Urinary bladder (tissue), 4 donors: ENCODE measurements around the gene HOXD11. TPM values are rescaled to one million over a fixed set of nuclear protein-coding genes. Genes with fewer than 3 reads are reported as not detected.

Experiments used
- DNase-seq: peaks from one replicate; pipeline ENCODE4 v3.0.0-alpha.2; 2015; ENCODE audit errors: extremely low spot score
- H3K27ac ChIP-seq: one replicate; pipeline ENCODE4 v1.5.1; 2013; ENCODE audit warnings: low read depth, mild to moderate bottlenecking, moderate library complexity
- H3K36me3 ChIP-seq: one replicate; pipeline ENCODE4 v1.6.1; 2013; ENCODE audit warnings: mild to moderate bottlenecking, moderate library complexity; ENCODE audit not compliant: insufficient read depth
- H3K4me1 ChIP-seq: one replicate; pipeline ENCODE4 v1.6.1; 2013; ENCODE audit warnings: mild to moderate bottlenecking, moderate library complexity; ENCODE audit not compliant: insufficient read depth
- H3K4me3 ChIP-seq: one replicate; pipeline ENCODE4 v1.5.1; 2013; ENCODE audit warnings: low read depth, low read length
- WGBS: extraction: QIAGEN DNeasy Blood & Tissue Kit; methylation state at CpG from one replicate; pipeline ENCODE4 v1.1.7; 2013; 5-methylcytosine and 5-hydroxymethylcytosine counted together
- polyA plus RNA-seq: library from polyadenylated mRNA; stranded (reverse); fragments of 200-250 nt; gene quantifications from one replicate; pipeline ENCODE4 v1.2.3, GENCODE V29; 2013
- total RNA-seq: library from RNA; depleted of rRNA; stranded (reverse); fragments of >200 nt; gene quantifications from one replicate; pipeline ENCODE4 v1.2.3, GENCODE V29; 2014
- donor health status: healthy with polysubstance abuse.
- donor health status: healthy.

HOXD11 gene
- total and polyA plus RNA-seq, 2 donors: 3.3 to 6.0 TPM

DNA sequence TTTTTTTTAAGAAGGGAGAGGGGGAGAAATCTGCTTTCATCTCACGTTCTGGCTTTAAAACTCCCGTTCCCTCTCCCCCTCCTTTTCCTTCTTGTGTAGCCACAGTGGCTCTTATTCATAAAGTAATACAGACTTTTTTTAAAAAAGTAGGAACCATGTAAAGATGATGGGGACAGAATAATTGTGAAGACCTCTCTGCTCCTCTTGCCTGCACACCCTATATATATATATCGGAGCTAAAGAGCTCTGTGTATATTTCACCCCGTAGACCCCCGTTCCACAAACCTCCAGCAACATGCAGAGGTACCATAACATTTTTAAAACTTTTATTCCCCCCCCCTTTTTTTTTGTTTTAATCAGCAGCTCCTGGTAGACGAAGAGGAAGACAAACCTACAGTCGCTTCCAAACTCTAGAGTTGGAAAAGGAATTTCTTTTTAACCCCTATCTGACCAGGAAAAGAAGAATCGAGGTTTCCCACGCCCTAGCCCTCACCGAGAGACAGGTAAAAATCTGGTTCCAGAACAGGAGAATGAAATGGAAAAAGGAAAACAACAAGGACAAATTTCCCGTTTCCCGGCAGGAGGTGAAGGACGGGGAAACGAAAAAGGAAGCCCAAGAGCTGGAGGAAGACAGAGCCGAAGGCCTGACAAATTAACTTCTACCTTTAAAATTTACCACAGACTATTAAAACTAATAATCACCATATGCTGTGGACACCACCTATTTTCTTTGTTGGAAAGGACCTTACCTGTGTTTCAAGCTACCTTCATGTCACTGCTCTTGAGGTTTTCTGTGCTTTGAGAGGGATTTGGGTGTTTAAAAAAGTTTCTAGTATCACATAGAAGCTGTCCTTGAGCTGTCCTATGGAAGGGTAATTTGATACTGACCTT lies 24.1 kb downstream of the HOXD11 start:
- no peak for DNase-seq
- Histone ChIP-seq H3K27ac (peak overlapping the region; percentile 45), H3K36me3 (no peaks in the 10 kb centered on the region), H3K4me3 (peak overlapping the region; percentile 59), H3K4me1 (peaks cover 6% of the 10 kb centered on the region)
- 32% methylated on average over 15 of the region's 15 CpGs for WGBS

DNA sequence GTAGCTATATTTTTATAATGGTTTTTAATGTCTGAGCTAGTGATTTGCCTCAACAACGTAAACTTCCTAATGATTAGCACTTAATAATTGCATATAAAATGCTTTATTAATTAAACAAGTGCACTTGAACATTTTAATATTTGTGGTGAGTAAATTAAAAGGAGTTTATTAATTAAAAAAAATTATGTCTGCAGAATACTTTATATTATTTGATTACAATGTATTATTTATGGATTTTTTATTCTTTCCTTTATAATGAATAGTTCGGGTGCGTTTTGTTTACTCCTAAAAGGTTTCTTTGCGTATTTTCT lies 24.7 kb downstream of the HOXD11 start:
- no peaks in the 10 kb centered on the region for H3K36me3 ChIP-seq
- H3K4me3 ChIP-seq: peak overlapping the region; percentile 1
- no peak for DNase-seq
- H3K4me1 ChIP-seq: peaks cover 6% of the 10 kb centered on the region
- 43% methylated on average over 4 of the region's 4 CpGs for WGBS
- H3K27ac ChIP-seq: no peak overlapping the region

- Histone ChIP-seq H3K4me3 (peak overlapping the region; percentile 9), H3K4me1 (peaks cover 6% of the 10 kb centered on the region), H3K36me3 (no peaks in the 10 kb centered on the region), H3K27ac (no peak overlapping the region)
- DNase-seq: no peak
- WGBS: 33% methylated on average over 33 of the region's 33 CpGs
Measured at GRCh38 chr2:176132205-176133171, 25.4 kb downstream of the HOXD11 start.

DNA sequence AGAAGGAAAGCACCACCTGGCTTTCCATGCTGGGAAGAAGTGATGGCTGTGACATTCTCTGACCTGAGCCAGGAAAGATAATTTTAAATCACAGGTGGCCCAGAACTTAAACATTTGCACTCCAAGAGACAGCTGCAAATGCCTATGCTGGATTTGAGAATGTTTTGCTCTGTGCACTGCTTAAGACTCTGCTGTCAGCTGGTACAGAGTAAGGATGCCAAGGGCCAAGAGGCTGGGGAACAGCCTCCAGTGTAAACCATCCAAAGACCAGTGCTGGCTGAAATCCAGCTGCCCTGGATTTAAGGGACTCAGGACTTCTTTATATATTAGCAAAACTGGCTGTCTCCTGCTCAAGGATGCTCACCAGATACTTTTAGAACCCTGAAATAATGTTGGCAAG lies 26.3 kb downstream of the HOXD11 start:
- no peaks in the 10 kb centered on the region for H3K36me3 ChIP-seq
- H3K4me3 ChIP-seq: no peak overlapping the region
- peaks cover 6% of the 10 kb centered on the region for H3K4me1 ChIP-seq
- no peak overlapping the region for H3K27ac ChIP-seq
- no peak for DNase-seq

DNA sequence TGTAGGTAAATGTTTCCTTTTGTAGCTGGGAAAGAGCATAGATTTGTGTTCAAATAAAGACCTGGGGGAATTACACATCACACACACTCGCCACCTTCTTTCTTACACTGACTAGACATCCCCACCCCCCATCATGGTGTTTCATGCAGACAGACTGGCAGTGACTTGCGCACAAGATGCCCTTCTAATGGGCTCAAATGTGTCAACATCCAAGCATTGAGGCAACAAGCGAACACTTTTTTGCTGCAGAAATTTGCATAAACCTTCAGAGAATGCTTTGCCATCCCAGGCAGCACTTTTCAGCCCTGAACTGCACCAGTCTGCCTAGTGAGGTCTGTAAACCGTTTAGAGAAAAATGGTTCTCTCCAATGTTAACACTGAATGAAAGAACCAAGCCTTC lies 27.0 kb downstream of the HOXD11 start:
- Histone ChIP-seq H3K36me3 (no peaks in the 10 kb centered on the region), H3K4me1 (peaks cover 6% of the 10 kb centered on the region), H3K27ac (no peak overlapping the region), H3K4me3 (no peak overlapping the region)
- 73% methylated on average over 4 of the region's 4 CpGs for WGBS
- DNase-seq: no peak

GRCh38 chr2:176135035-176135440 lies 28.0 kb downstream of the HOXD11 start:
- H3K4me1 ChIP-seq: peaks cover 4% of the 10 kb centered on the region
- no peak overlapping the region for H3K4me3 ChIP-seq
- H3K36me3 ChIP-seq: no peaks in the 10 kb centered on the region
- DNase-seq: no peak
- H3K27ac ChIP-seq: no peak overlapping the region

GRCh38 chr2:176136374-176137251 lies 29.5 kb downstream of the HOXD11 start:
- no peaks in the 10 kb centered on the region for H3K4me1 ChIP-seq
- 2% methylated on average over 71 of the region's 71 CpGs for whole genome bisulfite sequencing
- DNase-seq: no peak
- H3K36me3 ChIP-seq: no peaks in the 10 kb centered on the region
- peak overlapping the region; percentile 50 for H3K4me3 ChIP-seq
- H3K27ac ChIP-seq: peak overlapping the region; percentile 69

DNA sequence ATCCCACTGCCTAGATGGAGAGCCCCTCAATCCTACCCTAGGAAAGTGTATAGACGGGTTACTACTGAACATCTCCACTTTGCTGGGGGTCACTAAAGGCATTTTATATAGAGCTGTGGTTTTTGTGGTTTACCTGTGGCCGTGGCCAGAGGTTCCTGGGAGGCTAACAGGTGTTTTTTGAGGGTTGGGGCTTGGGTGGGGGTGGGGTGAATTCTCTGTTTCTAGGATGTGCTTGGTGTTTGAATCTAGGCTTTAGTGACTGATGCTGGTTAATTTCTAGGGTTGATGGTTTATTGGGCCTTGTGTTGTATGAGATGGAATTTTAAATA lies 30.1 kb downstream of the HOXD11 start:
- Histone ChIP-seq H3K27ac (peak overlapping the region; percentile 69), H3K36me3 (no peaks in the 10 kb centered on the region), H3K4me1 (no peaks in the 10 kb centered on the region), H3K4me3 (peak overlapping the region; percentile 50)
- DNase-seq: no peak
- 33% methylated on average over 2 of the region's 2 CpGs for WGBS

DNA sequence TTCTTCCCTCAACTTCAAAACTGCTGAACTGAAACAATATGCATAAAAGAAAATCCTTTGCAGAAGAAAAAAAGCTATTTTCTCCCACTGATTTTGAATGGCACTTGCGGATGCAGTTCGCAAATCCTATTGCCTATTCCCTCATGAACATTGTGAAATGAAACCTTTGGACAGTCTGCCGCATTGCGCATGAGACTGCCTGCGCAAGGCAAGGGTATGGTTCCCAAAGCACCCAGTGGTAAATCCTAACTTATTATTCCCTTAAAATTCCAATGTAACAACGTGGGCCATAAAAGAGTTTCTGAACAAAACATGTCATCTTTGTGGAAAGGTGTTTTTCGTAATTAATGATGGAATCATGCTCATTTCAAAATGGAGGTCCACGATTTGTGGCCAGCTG lies 30.8 kb downstream of the HOXD11 start:
- Histone ChIP-seq H3K4me1 (no peaks in the 10 kb centered on the region), H3K4me3 (no peak overlapping the region), H3K27ac (no peak overlapping the region), H3K36me3 (no peaks in the 10 kb centered on the region)
- WGBS: 61% methylated on average over 8 of the region's 8 CpGs
- DNase-seq: no peak

DNA sequence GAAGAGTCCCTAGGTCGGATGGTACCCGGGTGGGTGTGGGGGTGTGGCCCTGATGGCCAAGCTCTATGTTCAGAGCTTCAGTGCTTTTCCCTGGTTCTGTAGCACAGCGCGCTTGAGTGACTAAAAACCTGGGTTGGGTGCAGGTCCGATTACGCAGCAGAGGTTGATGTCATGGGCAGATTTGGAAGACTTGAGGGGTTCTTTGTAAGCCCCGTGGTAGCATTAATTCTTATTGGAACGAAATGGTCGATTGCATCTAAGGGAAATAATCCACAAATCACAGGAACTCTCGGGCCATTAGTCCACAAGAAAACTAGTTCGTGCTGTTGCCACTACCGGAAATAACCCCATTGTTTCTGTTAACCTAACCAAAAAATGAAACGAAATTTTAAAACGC lies 31.4 kb downstream of the HOXD11 start:
- no peak for DNase-seq
- Histone ChIP-seq H3K27ac (no peak overlapping the region), H3K4me3 (no peak overlapping the region), H3K36me3 (no peaks in the 10 kb centered on the region), H3K4me1 (no peaks in the 10 kb centered on the region)
- 33% methylated on average over 14 of the region's 14 CpGs for WGBS

- no peak overlapping the region for H3K4me3 ChIP-seq
- 38% methylated on average over 28 of the region's 28 CpGs for WGBS
Measured at GRCh38 chr2:176138923-176139660, 32.0 kb downstream of the HOXD11 start.

GRCh38 chr2:176139661-176140512 lies 32.8 kb downstream of the HOXD11 start:
- H3K4me1 ChIP-seq: no peaks in the 10 kb centered on the region
- 24% methylated on average over 41 of the region's 41 CpGs for WGBS
- DNase-seq: no peak
- no peak overlapping the region for H3K27ac ChIP-seq
- no peaks in the 10 kb centered on the region for H3K36me3 ChIP-seq
- H3K4me3 ChIP-seq: no peak overlapping the region

More at GRCh38 chr2:176138923-176139660, 32.0 kb downstream of the HOXD11 start:
- H3K36me3 ChIP-seq: no peaks in the 10 kb centered on the region
- DNase-seq: no peak
- H3K4me1 ChIP-seq: no peaks in the 10 kb centered on the region
- no peak overlapping the region for H3K27ac ChIP-seq
